ENCODE measurements around the gene CTPS2.

The CTPS2 gene

DNA sequence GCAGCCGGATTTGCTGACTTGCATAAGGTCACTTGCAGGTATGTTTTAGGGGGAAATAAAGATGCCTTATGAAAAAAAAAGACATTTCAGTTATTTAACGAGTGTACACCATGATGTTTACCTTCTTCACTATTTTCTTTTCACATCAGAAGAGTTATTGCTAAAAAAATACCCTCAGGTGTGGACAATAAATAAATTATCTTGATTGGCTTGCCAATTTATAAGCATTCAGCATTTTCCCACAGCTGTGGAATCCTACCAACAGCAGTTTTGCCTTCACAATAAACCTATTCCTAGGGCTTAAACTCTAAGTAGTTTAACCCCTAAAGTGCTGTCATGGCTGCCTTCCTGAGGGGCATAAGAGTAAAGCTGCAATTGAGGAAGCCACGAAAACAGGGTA, 145.9 kb downstream of the CTPS2 start:
- no peak for TF ChIP-seq POLR2AphosphoS5 (IDR thresholded peaks at IDR 0.05; ENCODE audit: low read depth, low read length)
- TF ChIP-seq TAF1 (IDR thresholded peaks at IDR 0.05; ENCODE audit: borderline replicate concordance, low read depth, low read length), result no peak
- TF ChIP-seq POLR2A (IDR thresholded peaks at IDR 0.05; ENCODE audit: low read depth, low read length), result no peak
- no peak for FAIRE-seq
- DNase-seq (ENCODE audit: insufficient read length), result no peak

DNA sequence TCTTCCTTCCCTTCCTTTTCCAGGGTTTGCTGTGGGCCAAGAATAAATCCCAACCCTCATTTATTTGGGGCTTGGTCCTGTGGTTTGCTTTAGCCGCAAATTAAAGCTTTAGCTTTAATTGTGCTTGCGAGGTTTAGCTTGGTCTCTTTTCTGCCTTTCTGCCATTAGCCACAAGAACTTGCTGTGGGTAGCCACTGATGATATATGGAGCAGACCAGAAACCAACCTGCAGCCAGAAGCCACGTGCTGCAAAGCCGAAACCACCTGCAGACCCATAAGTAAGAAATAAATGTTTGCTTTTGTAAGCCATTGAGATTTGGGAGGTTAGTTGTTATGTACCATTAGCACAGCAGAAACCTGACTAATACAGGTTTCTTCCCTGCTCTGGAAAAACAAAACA, 152.3 kb downstream of the CTPS2 start:
- DNase-seq (ENCODE audit: insufficient read length), result no peak
- FAIRE-seq, result no peak
- TF ChIP-seq POLR2AphosphoS5 (IDR thresholded peaks at IDR 0.05; ENCODE audit: low read depth, low read length) (no peak), TAF1 (IDR thresholded peaks at IDR 0.05; ENCODE audit: borderline replicate concordance, low read depth, low read length) (no peak), POLR2A (IDR thresholded peaks at IDR 0.05; ENCODE audit: low read depth, low read length) (no peak)

DNA sequence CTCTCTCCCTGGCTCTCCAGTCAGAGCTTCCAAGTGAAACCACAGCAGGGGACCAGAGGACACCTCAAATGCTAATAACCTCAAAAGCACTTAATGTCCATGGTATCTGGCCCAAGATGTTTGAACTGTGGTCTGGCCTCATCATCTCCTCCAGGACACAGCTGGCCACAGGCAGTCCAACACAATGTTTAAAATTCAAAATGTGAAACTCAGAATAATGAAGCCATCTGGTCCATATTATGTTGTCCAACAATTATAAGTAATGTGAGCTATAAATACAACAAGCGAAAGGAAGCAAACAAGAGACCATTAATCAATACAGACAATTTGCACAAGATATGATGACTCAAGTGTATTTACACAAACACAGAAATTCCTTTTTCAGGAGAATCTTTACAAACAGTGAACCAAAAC, 153.3 kb downstream of the CTPS2 start:
- no peak for TF ChIP-seq TAF1 (IDR thresholded peaks at IDR 0.05; ENCODE audit: borderline replicate concordance, low read depth, low read length)
- TF ChIP-seq POLR2A (IDR thresholded peaks at IDR 0.05; ENCODE audit: low read depth, low read length), result no peak
- no peak for TF ChIP-seq POLR2AphosphoS5 (IDR thresholded peaks at IDR 0.05; ENCODE audit: low read depth, low read length)
- FAIRE-seq (no peak), DNase-seq (ENCODE audit: insufficient read length) (no peak)

DNA sequence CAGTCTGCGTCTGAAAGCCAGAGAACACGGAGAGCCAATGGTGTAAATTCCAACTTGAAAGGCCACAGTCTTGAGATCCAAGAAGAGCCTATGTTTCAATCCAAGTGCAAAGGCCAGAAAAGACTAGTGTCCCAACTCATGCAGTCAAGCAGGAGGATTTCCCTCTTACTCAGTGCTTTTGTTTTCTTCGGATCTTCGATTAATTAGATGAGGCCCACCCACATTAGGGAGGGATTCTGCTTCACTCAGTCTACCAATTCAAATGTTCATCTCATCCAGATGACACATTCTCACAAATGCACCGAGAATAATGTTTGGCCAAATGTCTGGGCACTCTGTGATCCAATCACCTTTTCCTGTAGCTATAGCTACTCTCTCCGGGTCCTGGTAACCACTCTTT, 154.0 kb downstream of the CTPS2 start:
- DNase-seq (ENCODE audit: insufficient read length), result no peak

DNA sequence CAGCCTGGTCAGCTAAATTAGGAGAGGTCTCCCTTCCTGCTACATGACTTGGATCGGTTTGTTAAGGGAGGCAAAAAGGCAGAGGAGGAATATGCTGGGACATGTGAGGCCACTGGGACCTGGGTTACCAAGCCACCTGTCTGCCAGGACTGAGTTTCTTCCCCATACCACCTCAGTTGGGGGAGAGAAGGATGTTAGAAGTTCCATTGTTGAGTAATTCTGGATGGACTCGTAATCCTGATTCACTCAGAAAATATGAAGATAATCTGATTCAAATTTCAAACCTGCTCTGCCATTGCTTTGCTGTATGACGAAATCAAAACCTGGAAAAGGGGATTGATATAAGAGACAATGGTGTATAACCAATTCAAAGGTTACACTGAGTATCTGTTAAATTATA, 159.9 kb downstream of the CTPS2 start:
- FAIRE-seq (no peak), DNase-seq (ENCODE audit: insufficient read length) (no peak)
- TF ChIP-seq TAF1 (IDR thresholded peaks at IDR 0.05; ENCODE audit: borderline replicate concordance, low read depth, low read length) (no peak), POLR2AphosphoS5 (IDR thresholded peaks at IDR 0.05; ENCODE audit: low read depth, low read length) (no peak), POLR2A (IDR thresholded peaks at IDR 0.05; ENCODE audit: low read depth, low read length) (no peak)

More for the DNA sequence above, 154.0 kb downstream of the CTPS2 start:
- TF ChIP-seq POLR2AphosphoS5 (IDR thresholded peaks at IDR 0.05; ENCODE audit: low read depth, low read length), result no peak
- no peak for TF ChIP-seq TAF1 (IDR thresholded peaks at IDR 0.05; ENCODE audit: borderline replicate concordance, low read depth, low read length)
- no peak for TF ChIP-seq POLR2A (IDR thresholded peaks at IDR 0.05; ENCODE audit: low read depth, low read length)
- FAIRE-seq, result no peak

DNA sequence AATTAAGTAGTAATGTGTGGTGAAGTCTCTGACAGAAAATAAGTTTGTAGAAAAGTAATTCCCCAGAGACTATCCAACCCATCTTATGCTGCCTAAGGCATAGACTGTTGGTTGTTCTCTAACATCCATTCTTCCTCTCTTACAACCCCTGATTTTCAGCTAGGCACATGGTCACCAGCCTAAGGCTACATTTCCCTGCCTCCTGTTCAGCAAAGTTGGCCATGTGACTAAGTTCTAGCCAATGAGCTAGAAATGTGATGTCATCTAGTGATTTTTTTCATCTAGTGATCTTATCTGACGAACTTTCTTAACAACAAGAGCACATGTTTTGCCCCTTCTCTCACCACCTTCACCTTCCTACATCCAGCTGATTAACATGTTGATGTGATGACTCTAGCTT, 164.8 kb downstream of the CTPS2 start:
- no peak for DNase-seq (ENCODE audit: insufficient read length)
- FAIRE-seq, result no peak

DNA sequence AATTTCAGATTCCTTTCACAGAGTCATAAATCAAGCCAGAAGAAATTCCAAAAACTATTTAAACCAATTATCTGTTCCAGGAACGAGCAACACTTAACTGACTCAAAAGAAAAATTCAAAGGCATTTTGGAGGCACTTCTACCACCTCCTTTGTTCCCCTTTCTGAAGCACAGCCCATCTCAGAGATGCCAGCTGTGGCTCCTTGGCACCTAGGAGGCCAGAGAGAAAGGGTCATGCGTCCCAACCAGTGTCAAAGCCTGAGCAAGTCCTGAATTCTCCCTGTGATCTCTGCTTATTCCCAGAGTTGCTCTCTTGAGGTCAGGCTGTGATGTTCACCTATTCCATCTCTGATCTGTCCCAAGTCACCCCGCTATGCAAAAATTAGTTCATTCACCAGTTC, 167.5 kb downstream of the CTPS2 start:
- no peak for DNase-seq (ENCODE audit: insufficient read length)
- TF ChIP-seq POLR2A (IDR thresholded peaks at IDR 0.05; ENCODE audit: low read depth, low read length), result no peak
- no peak for TF ChIP-seq POLR2AphosphoS5 (IDR thresholded peaks at IDR 0.05; ENCODE audit: low read depth, low read length)
- no peak for TF ChIP-seq TAF1 (IDR thresholded peaks at IDR 0.05; ENCODE audit: borderline replicate concordance, low read depth, low read length)
- no peak for FAIRE-seq

More for the DNA sequence above, 164.8 kb downstream of the CTPS2 start:
- TF ChIP-seq POLR2A (IDR thresholded peaks at IDR 0.05; ENCODE audit: low read depth, low read length) (no peak), TAF1 (IDR thresholded peaks at IDR 0.05; ENCODE audit: borderline replicate concordance, low read depth, low read length) (no peak), POLR2AphosphoS5 (IDR thresholded peaks at IDR 0.05; ENCODE audit: low read depth, low read length) (no peak)

Measured in GM12892 (cell line).